ENCODE data around the gene FITM2.

DNA sequence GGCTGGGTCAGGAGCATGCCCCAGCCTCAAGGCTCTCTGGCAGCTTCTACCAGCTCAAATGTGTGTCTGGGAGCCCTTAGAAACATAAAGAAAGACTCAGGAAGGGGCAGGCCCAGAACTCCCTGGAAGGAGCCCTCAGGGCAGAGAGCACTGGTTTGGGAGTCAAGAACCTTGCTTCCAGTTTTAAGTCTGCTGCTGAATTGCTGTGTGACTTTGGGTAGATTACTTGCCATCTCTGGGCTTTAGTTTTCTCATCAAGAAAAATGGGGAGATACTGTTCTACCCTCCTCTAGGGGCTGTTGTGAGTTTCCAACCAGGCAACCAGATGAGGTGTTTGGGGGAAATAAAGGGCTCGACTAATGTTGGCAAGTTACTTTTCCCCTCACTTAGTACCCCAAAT is 55.1 kb downstream of the FITM2 start:
- TF ChIP-seq EZH2 (IDR thresholded peaks at IDR 0.05; ENCODE audit: borderline replicate concordance), result no peak
- TF ChIP-seq, protein P1, sequence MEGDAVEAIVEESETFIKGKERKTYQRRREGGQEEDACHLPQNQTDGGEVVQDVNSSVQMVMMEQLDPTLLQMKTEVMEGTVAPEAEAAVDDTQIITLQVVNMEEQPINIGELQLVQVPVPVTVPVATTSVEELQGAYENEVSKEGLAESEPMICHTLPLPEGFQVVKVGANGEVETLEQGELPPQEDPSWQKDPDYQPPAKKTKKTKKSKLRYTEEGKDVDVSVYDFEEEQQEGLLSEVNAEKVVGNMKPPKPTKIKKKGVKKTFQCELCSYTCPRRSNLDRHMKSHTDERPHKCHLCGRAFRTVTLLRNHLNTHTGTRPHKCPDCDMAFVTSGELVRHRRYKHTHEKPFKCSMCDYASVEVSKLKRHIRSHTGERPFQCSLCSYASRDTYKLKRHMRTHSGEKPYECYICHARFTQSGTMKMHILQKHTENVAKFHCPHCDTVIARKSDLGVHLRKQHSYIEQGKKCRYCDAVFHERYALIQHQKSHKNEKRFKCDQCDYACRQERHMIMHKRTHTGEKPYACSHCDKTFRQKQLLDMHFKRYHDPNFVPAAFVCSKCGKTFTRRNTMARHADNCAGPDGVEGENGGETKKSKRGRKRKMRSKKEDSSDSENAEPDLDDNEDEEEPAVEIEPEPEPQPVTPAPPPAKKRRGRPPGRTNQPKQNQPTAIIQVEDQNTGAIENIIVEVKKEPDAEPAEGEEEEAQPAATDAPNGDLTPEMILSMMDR (IDR thresholded peaks at IDR 0.05; ENCODE audit: poor library complexity), result no peak

Measured in hepatocyte (in vitro differentiated cells).